SJSA1 (cell line): ENCODE measurements around the gene TMEM11. TPM values are rescaled to one million over a fixed set of nuclear protein-coding genes. Genes with fewer than 3 reads are reported as not detected.
"Not testable (repeated sequence)": the region's sequence is repeated elsewhere in the genome, so short reads cannot be mapped to it uniquely, and the experiment has no call there.

Experiments
- DNase-seq, 2 experiments: peaks; one replicate each; pipeline ENCODE4 v3.0.0-alpha.2; 2015 to 2020; ENCODE audit warnings: low spot score in 2 of 2, low read depth in 1 of 2
- H3K27ac ChIP-seq: fragments of 250-450 bp; sonication (Bioruptor Pico); 2 replicates; pipeline ENCODE4 v1.5.1; 2020; ENCODE audit warnings: mild to moderate bottlenecking, moderate library complexity
- H3K27me3 ChIP-seq: fragments of 250-450 bp; sonication (Bioruptor Pico); replicated peaks from 2 replicates; pipeline ENCODE4 v1.5.1; 2020; ENCODE audit warnings: mild to moderate bottlenecking, moderate library complexity
- H3K36me3 ChIP-seq: fragments of 250-450 bp; sonication (Bioruptor Pico); 2 replicates; pipeline ENCODE4 v1.5.1; 2020; ENCODE audit warnings: mild to moderate bottlenecking
- H3K4me1 ChIP-seq: fragments of 250-450 bp; sonication (Bioruptor Pico); replicated peaks from 2 replicates; pipeline ENCODE4 v1.6.1; 2021; ENCODE audit warnings: mild to moderate bottlenecking
- H3K4me3 ChIP-seq: fragments of 250-450 bp; sonication (Bioruptor Pico); 2 replicates; pipeline ENCODE4 v1.5.1; 2020; ENCODE audit warnings: mild to moderate bottlenecking
- H3K9me3 ChIP-seq: fragments of 250-450 bp; sonication (Bioruptor Pico); replicated peaks from 2 replicates; pipeline ENCODE4 v1.5.1; 2020; ENCODE audit warnings: mild to moderate bottlenecking
- total RNA-seq: library from RNA; depleted of rRNA; stranded (reverse); fragments of >200 nt; shearing (Covaris generic); gene quantifications from 2 replicates; pipeline ENCODE4 v1.2.3, GENCODE V29; 2014

TMEM11 gene
- total RNA-seq, 1 experiment from 2014 or later: 20.5 TPM

- H3K27me3 ChIP-seq: no peaks in the 10 kb centered on the region
- peaks cover 10% of the 10 kb centered on the region for H3K4me1 ChIP-seq
- no peak overlapping the region for H3K4me3 ChIP-seq
- DNase-seq: no peak
- H3K9me3 ChIP-seq: no peaks in the 10 kb centered on the region
- no peaks in the 10 kb centered on the region for H3K36me3 ChIP-seq
- H3K27ac ChIP-seq: no peak overlapping the region
Observed at GRCh38 chr17:21232033-21232749, 18.2 kb upstream of the TMEM11 start.

GRCh38 chr17:21231533-21231932 lies 17.6 kb upstream of the TMEM11 start:
- no peaks in the 10 kb centered on the region for H3K36me3 ChIP-seq
- no peaks in the 10 kb centered on the region for H3K27me3 ChIP-seq
- H3K27ac ChIP-seq: no peak overlapping the region
- no peak for DNase-seq
- H3K4me3 ChIP-seq: no peak overlapping the region
- no peaks in the 10 kb centered on the region for H3K9me3 ChIP-seq
- H3K4me1 ChIP-seq: peaks cover 10% of the 10 kb centered on the region

- H3K36me3 ChIP-seq: no peaks in the 10 kb centered on the region
- no peak overlapping the region for H3K27ac ChIP-seq
- H3K9me3 ChIP-seq: no peaks in the 10 kb centered on the region
- H3K4me3 ChIP-seq: no peak overlapping the region
- H3K4me1 ChIP-seq: peaks cover 2% of the 10 kb centered on the region
- H3K27me3 ChIP-seq: no peaks in the 10 kb centered on the region
- no peak for DNase-seq
Observed at GRCh38 chr17:21228845-21229244, 14.9 kb upstream of the TMEM11 start.

GRCh38 chr17:21228111-21228510 lies 14.2 kb upstream of the TMEM11 start:
- Histone ChIP-seq H3K4me3 (no peak overlapping the region), H3K27me3 (no peaks in the 10 kb centered on the region), H3K27ac (no peak overlapping the region), H3K9me3 (no peaks in the 10 kb centered on the region), H3K36me3 (no peaks in the 10 kb centered on the region), H3K4me1 (no peaks in the 10 kb centered on the region)
- no peak for DNase-seq

- not testable (repeated sequence) for H3K27ac ChIP-seq, H3K4me3 ChIP-seq, H3K4me1 ChIP-seq, H3K27me3 ChIP-seq, H3K9me3 ChIP-seq, DNase-seq, H3K36me3 ChIP-seq
Observed at GRCh38 chr17:21227277-21227676, 13.3 kb upstream of the TMEM11 start.

- no peaks in the 10 kb centered on the region for H3K9me3 ChIP-seq
- H3K4me3 ChIP-seq: no peak overlapping the region
- H3K36me3 ChIP-seq: no peaks in the 10 kb centered on the region
- no peak overlapping the region for H3K27ac ChIP-seq
- no peaks in the 10 kb centered on the region for H3K27me3 ChIP-seq
- no peak for DNase-seq
- H3K4me1 ChIP-seq: no peaks in the 10 kb centered on the region
Observed at GRCh38 chr17:21223086-21223485, 9.1 kb upstream of the TMEM11 start.

GRCh38 chr17:21218831-21219380 lies 4.9 kb upstream of the TMEM11 start:
- Histone ChIP-seq H3K27me3 (no peaks in the 10 kb centered on the region), H3K4me3 (no peak overlapping the region), H3K27ac (no peak overlapping the region), H3K9me3 (no peaks in the 10 kb centered on the region), H3K4me1 (peaks cover 13% of the 10 kb centered on the region), H3K36me3 (peaks cover under 1% of the 10 kb centered on the region)
- no peak for DNase-seq

GRCh38 chr17:21218101-21218500 lies 4.1 kb upstream of the TMEM11 start:
- Histone ChIP-seq H3K36me3 (peaks cover 5% of the 10 kb centered on the region), H3K27me3 (no peaks in the 10 kb centered on the region), H3K27ac (no peak overlapping the region), H3K4me1 (peaks cover 13% of the 10 kb centered on the region), H3K4me3 (no peak overlapping the region), H3K9me3 (no peaks in the 10 kb centered on the region)
- DNase-seq: no peak

GRCh38 chr17:21217346-21217745 lies 3.4 kb upstream of the TMEM11 start:
- no peaks in the 10 kb centered on the region for H3K9me3 ChIP-seq
- H3K27ac ChIP-seq: no peak overlapping the region
- no peak overlapping the region for H3K4me3 ChIP-seq
- no peak for DNase-seq
- H3K4me1 ChIP-seq: peaks cover 18% of the 10 kb centered on the region
- peaks cover 5% of the 10 kb centered on the region for H3K36me3 ChIP-seq
- H3K27me3 ChIP-seq: no peaks in the 10 kb centered on the region

GRCh38 chr17:21215935-21216334 lies 2.0 kb upstream of the TMEM11 start:
- Histone ChIP-seq H3K27ac (no peak overlapping the region), H3K27me3 (no peaks in the 10 kb centered on the region), H3K9me3 (no peaks in the 10 kb centered on the region), H3K4me1 (peaks cover 25% of the 10 kb centered on the region), H3K4me3 (no peak overlapping the region), H3K36me3 (peaks cover 16% of the 10 kb centered on the region)
- DNase-seq: no peak

- Histone ChIP-seq H3K27ac (peak overlapping the region; percentile 91), H3K4me3 (peak overlapping the region; percentile 88), H3K27me3 (no peaks in the 10 kb centered on the region), H3K9me3 (no peaks in the 10 kb centered on the region), H3K36me3 (peaks cover 25% of the 10 kb centered on the region), H3K4me1 (peaks cover 25% of the 10 kb centered on the region)
- no peak for DNase-seq
Observed at GRCh38 chr17:21214777-21215541, 998 bp upstream of the TMEM11 start.

- Histone ChIP-seq H3K4me1 (peaks cover 25% of the 10 kb centered on the region), H3K27ac (peak overlapping the region; percentile 91), H3K27me3 (no peaks in the 10 kb centered on the region), H3K4me3 (peak overlapping the region; percentile 88), H3K9me3 (no peaks in the 10 kb centered on the region), H3K36me3 (peaks cover 39% of the 10 kb centered on the region)
- DNase-seq: no peak
Observed at GRCh38 chr17:21213638-21214014, 335 bp downstream of the TMEM11 start.

- H3K36me3 ChIP-seq: peaks cover 41% of the 10 kb centered on the region
- peak overlapping the region; percentile 91 for H3K27ac ChIP-seq
- peak overlapping the region; percentile 88 for H3K4me3 ChIP-seq
- peak in 1 of 2 experiments; percentile 7 for DNase-seq
- no peaks in the 10 kb centered on the region for H3K9me3 ChIP-seq
- H3K27me3 ChIP-seq: no peaks in the 10 kb centered on the region
- H3K4me1 ChIP-seq: peaks cover 25% of the 10 kb centered on the region
Observed at GRCh38 chr17:21212826-21213637, 929 bp downstream of the TMEM11 start.
